SK-N-SH treated with all-trans-retinoic acid at 6 μM for 48 hours (cell line): ENCODE measurements around the gene ALOX15.
"Not testable (repeated sequence)": the region's sequence is repeated elsewhere in the genome, so short reads cannot be mapped to it uniquely, and the experiment has no call there.

ENCODE experiments used
- ATAC-seq: fragments of 200-7000 bp; cut with Tn5 transposase; 3 replicates; pipeline ENCODE4 v1.9.1; 2020; ENCODE audit warnings: mild to moderate bottlenecking, moderate library complexity
- ARNTL ChIP-seq: fragments of 450-650 bp; formaldehyde crosslinking; IDR thresholded peaks from 2 replicates; pipeline ENCODE4 v1.5.0; 2020; ENCODE audit warnings: low read depth, mild to moderate bottlenecking, moderate library complexity, borderline replicate concordance
- BACH2 ChIP-seq: fragments of 250-450 bp; sonication (Bioruptor Pico); IDR thresholded peaks from 2 replicates; pipeline ENCODE4 v1.9.0; 2021; ENCODE audit warnings: mild to moderate bottlenecking, borderline replicate concordance
- CREB5 ChIP-seq: fragments of 250-450 bp; sonication (Bioruptor Pico); IDR thresholded peaks from 2 replicates; pipeline ENCODE4 v1.5.1; 2020; ENCODE audit warnings: low read depth, mild to moderate bottlenecking, moderate library complexity
- CSDC2 ChIP-seq: fragments of 250-450 bp; sonication (Bioruptor Pico); IDR thresholded peaks from 2 replicates; pipeline ENCODE4 v1.5.0; 2020; ENCODE audit warnings: mild to moderate bottlenecking, moderate library complexity
- CSRNP3 ChIP-seq: fragments of 250-450 bp; sonication (Bioruptor Pico); IDR thresholded peaks from 2 replicates; pipeline ENCODE4 v1.5.1; 2021; ENCODE audit warnings: mild to moderate bottlenecking, moderate library complexity
- ESRRG ChIP-seq: fragments of 250-450 bp; sonication (Bioruptor Pico); IDR thresholded peaks from 2 replicates; pipeline ENCODE4 v1.6.1; 2021; ENCODE audit warnings: mild to moderate bottlenecking
- GLIS3 ChIP-seq: fragments of 250-450 bp; sonication (Bioruptor Pico); IDR thresholded peaks from 2 replicates; pipeline ENCODE4 v1.5.0; 2020; ENCODE audit warnings: mild to moderate bottlenecking, moderate library complexity
- ISL1 ChIP-seq: fragments of 250-450 bp; sonication (Bioruptor Pico); IDR thresholded peaks from 2 replicates; pipeline ENCODE4 v2.1.2; 2022; ENCODE audit warnings: mild to moderate bottlenecking, moderate library complexity
- OSR1 ChIP-seq: fragments of 250-450 bp; sonication (Bioruptor Pico); IDR thresholded peaks from 2 replicates; pipeline ENCODE4 v1.8.0; 2022; ENCODE audit warnings: moderate library complexity, mild to moderate bottlenecking, inconsistent platforms
- PATZ1 ChIP-seq: fragments of 250-450 bp; sonication (Bioruptor Pico); IDR thresholded peaks from 2 replicates; pipeline ENCODE4 v1.8.0; 2020; ENCODE audit warnings: mild to moderate bottlenecking, moderate library complexity, borderline replicate concordance
- POU6F1 ChIP-seq: fragments of 250-450 bp; sonication (Bioruptor Pico); IDR thresholded peaks from 2 replicates; pipeline ENCODE4 v1.8.0; 2021; ENCODE audit warnings: low read depth, mild to moderate bottlenecking, moderate library complexity, borderline replicate concordance
- PPARA ChIP-seq: fragments of 250-450 bp; sonication (Bioruptor Pico); IDR thresholded peaks from 2 replicates; pipeline ENCODE4 v1.5.0; 2020; ENCODE audit warnings: mild to moderate bottlenecking, borderline replicate concordance
- TOX ChIP-seq: fragments of 250-450 bp; sonication (Bioruptor Pico); IDR thresholded peaks from 2 replicates; pipeline ENCODE4 v1.8.0; 2021; ENCODE audit warnings: mild to moderate bottlenecking, moderate library complexity, borderline replicate concordance
- ZC3H10 ChIP-seq: fragments of 250-450 bp; sonication (Bioruptor Pico); IDR thresholded peaks from 2 replicates; pipeline ENCODE4 v1.5.1; 2021; ENCODE audit warnings: mild to moderate bottlenecking, moderate library complexity
- ZFP3 ChIP-seq: fragments of 250-450 bp; sonication (Bioruptor Pico); IDR thresholded peaks from 2 replicates; pipeline ENCODE4 v1.5.0; 2020; ENCODE audit warnings: mild to moderate bottlenecking, moderate library complexity
- ZNF565 ChIP-seq: fragments of 450-650 bp; formaldehyde crosslinking; conservative IDR thresholded peaks from 2 replicates; pipeline ENCODE4 v1.5.0; 2020; ENCODE audit warnings: low read depth, mild to moderate bottlenecking, moderate library complexity
- ZNF70 ChIP-seq: fragments of 450-650 bp; formaldehyde crosslinking; IDR thresholded peaks from 2 replicates; pipeline ENCODE4 v1.5.0; 2020; ENCODE audit warnings: mild to moderate bottlenecking, moderate library complexity
- ZNF8 ChIP-seq: fragments of 450-650 bp; formaldehyde crosslinking; IDR thresholded peaks from 2 replicates; pipeline ENCODE4 v1.5.0; 2020; ENCODE audit warnings: mild to moderate bottlenecking, moderate library complexity

Gene ALOX15

GRCh38 chr17:4631431-4631830 lies 10.0 kb downstream of the ALOX15 start (continued):
- TF ChIP-seq CSRNP3 (CRISPR knock-in tag) (no peak), ZNF70 (no peak)

- no peak for TF ChIP-seq PPARA
- TF ChIP-seq PATZ1 (CRISPR knock-in tag), result no peak
- TF ChIP-seq TOX (CRISPR knock-in tag), result no peak
- TF ChIP-seq OSR1 (CRISPR knock-in tag), result no peak
- TF ChIP-seq ZFP3 (CRISPR knock-in tag), result no peak
- TF ChIP-seq ZC3H10, result no peak
- no peak for TF ChIP-seq ISL1 (CRISPR knock-in tag)
- no peak for TF ChIP-seq BACH2 (CRISPR knock-in tag)
- no peak for TF ChIP-seq ZNF70
- TF ChIP-seq ZNF8 (CRISPR knock-in tag), result no peak
- TF ChIP-seq CSRNP3 (CRISPR knock-in tag), result no peak
- no peak for TF ChIP-seq CREB5 (CRISPR knock-in tag)
- TF ChIP-seq POU6F1, result no peak
- no peak for TF ChIP-seq ZNF565
- ATAC-seq, result no peak
Measured at GRCh38 chr17:4626734-4627256, 14.7 kb downstream of the ALOX15 start.

- TF ChIP-seq ARNTL, result no peak
- TF ChIP-seq ISL1 (CRISPR knock-in tag), result no peak
- no peak for TF ChIP-seq GLIS3 (CRISPR knock-in tag)
- TF ChIP-seq ZC3H10, result no peak
- TF ChIP-seq OSR1 (CRISPR knock-in tag), result no peak
- no peak for TF ChIP-seq TOX (CRISPR knock-in tag)
- TF ChIP-seq ESRRG (CRISPR knock-in tag), result no peak
- no peak for TF ChIP-seq ZNF8 (CRISPR knock-in tag)
- no peak for TF ChIP-seq PPARA
- no peak for TF ChIP-seq ZNF70
- no peak for TF ChIP-seq CREB5 (CRISPR knock-in tag)
- TF ChIP-seq CSRNP3 (CRISPR knock-in tag), result no peak
- no peak for TF ChIP-seq CSDC2 (CRISPR knock-in tag)
- ATAC-seq, result peak; percentile 75
Measured at GRCh38 chr17:4625181-4625617, 16.3 kb downstream of the ALOX15 start.

GRCh38 chr17:4624451-4624911 lies 17.0 kb downstream of the ALOX15 start:
- not testable (repeated sequence) for ATAC-seq
